Thyroid gland (tissue), 4 donors: ENCODE results near the gene CEMIP2. TPM values are rescaled to one million over a fixed set of nuclear protein-coding genes. Genes with fewer than 3 reads are reported as not detected.
"Not testable (repeated sequence)": the region's sequence is repeated elsewhere in the genome, so short reads cannot be mapped to it uniquely, and the experiment has no call there.

Experiments
- DNase-seq, 2 donors: peaks; one replicate each; pipeline ENCODE4 v3.0.0-alpha.2; 2019
- H3K27ac ChIP-seq, 3 donors: fragments of 200-600 bp; sonication (generic); 1 replicate in 2 of 3; 2 replicates in 1 of 3; pipeline ENCODE4 v1.5.1; 2016 to 2019; ENCODE audit warnings: mild to moderate bottlenecking in 1 of 3, moderate library complexity in 1 of 3
- H3K27me3 ChIP-seq: fragments of 200-600 bp; sonication (generic); one replicate; pipeline ENCODE4 v1.5.1; 2019
- H3K36me3 ChIP-seq, 2 donors: fragments of 200-600 bp; sonication (generic); one replicate each; pipeline ENCODE4 v1.5.1; 2016 to 2019
- H3K4me1 ChIP-seq, 2 donors: fragments of 200-600 bp; sonication (generic); one replicate each; pipeline ENCODE4 v1.5.1; 2017 to 2019
- H3K4me3 ChIP-seq, 3 donors: fragments of 200-600 bp; sonication (generic); replicated peaks in 1 of 3; 1 replicate in 2 of 3; 2 replicates in 1 of 3; pipeline ENCODE4 v1.5.1; 2016; ENCODE audit warnings: mild to moderate bottlenecking in 1 of 3
- H3K9me3 ChIP-seq: fragments of 200-600 bp; sonication (generic); one replicate; pipeline ENCODE4 v1.5.1; 2017
- POLR2A ChIP-seq, 2 donors: fragments of 450-650 bp; IDR thresholded peaks; one replicate each; pipeline ENCODE4 v1.6.1; 2017; ENCODE audit warnings: antibody characterized with exemption in 2 of 2, mild to moderate bottlenecking in 2 of 2, moderate library complexity in 1 of 2
- WGBS, 2 donors: methylation state at CpG; one replicate each; pipeline ENCODE4 v1.1.5; 2017; 5-methylcytosine and 5-hydroxymethylcytosine counted together
- intact Hi-C: fragments of 100-400 bp; cut with DNase I; formaldehyde crosslinking; loops from one replicate; pipeline ENCODE4 v1.15.1; 2023
- total RNA-seq, 4 donors: library from RNA; depleted of rRNA; stranded (reverse); fragments of >200 nt; gene quantifications; one replicate each; pipeline ENCODE4 v1.2.3, GENCODE V29; 2016
- TF ChIP-seq, protein P1 (sequence below), 6 experiments: fragments of 200-600 bp in 3 of 6; fragments of 450-650 bp in 3 of 6; sonication (generic) in 3 of 6; IDR thresholded peaks; one replicate each; pipeline ENCODE4 v1.5.1; 2016 to 2019; ENCODE audit warnings: antibody characterized with exemption in 6 of 6, mild to moderate bottlenecking in 2 of 6, inconsistent platforms in 1 of 6, moderate library complexity in 1 of 6

CEMIP2 gene
- total RNA-seq, 4 donors from 2014 or later: 29.6 to 111 (median 34.0) TPM

DNA sequence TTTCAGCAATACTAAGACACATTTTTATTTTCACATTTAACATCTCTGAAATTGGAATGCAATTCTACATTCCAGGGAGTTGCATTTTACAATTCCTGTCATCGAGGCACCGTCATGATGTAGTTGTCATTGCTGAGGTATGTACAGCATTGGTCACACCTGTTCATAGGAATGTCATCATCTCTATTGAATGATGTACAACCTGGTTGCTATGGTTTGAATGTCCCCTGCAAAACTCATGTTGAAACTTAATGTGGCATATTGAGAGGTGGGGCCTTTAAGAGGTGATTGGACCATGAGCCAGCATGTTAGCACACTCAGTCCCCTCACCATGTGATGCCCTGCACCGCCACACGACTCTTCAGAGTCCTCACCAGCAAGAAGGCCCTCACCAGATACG, 103.1 kb downstream of the CEMIP2 start:
- TF ChIP-seq, protein P1, sequence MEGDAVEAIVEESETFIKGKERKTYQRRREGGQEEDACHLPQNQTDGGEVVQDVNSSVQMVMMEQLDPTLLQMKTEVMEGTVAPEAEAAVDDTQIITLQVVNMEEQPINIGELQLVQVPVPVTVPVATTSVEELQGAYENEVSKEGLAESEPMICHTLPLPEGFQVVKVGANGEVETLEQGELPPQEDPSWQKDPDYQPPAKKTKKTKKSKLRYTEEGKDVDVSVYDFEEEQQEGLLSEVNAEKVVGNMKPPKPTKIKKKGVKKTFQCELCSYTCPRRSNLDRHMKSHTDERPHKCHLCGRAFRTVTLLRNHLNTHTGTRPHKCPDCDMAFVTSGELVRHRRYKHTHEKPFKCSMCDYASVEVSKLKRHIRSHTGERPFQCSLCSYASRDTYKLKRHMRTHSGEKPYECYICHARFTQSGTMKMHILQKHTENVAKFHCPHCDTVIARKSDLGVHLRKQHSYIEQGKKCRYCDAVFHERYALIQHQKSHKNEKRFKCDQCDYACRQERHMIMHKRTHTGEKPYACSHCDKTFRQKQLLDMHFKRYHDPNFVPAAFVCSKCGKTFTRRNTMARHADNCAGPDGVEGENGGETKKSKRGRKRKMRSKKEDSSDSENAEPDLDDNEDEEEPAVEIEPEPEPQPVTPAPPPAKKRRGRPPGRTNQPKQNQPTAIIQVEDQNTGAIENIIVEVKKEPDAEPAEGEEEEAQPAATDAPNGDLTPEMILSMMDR (IDR thresholded peaks at IDR 0.05): no peak
- no peak for TF ChIP-seq POLR2A (IDR thresholded peaks at IDR 0.05)
- H3K36me3 ChIP-seq: no peaks in the 10 kb centered on the region
- no peak overlapping the region for H3K4me3 ChIP-seq
- no peaks in the 10 kb centered on the region for H3K9me3 ChIP-seq
- DNase-seq: no peak
- H3K27me3 ChIP-seq: no peaks in the 10 kb centered on the region
- no peak overlapping the region for H3K27ac ChIP-seq
- intact Hi-C loops: no loop called here
- H3K4me1 ChIP-seq: peaks cover 4 to 16% of the 10 kb centered on the region in 2 donors
- WGBS, 2 donors: 91 to 95% methylated on average over 5 of the region's 5 CpGs

DNA sequence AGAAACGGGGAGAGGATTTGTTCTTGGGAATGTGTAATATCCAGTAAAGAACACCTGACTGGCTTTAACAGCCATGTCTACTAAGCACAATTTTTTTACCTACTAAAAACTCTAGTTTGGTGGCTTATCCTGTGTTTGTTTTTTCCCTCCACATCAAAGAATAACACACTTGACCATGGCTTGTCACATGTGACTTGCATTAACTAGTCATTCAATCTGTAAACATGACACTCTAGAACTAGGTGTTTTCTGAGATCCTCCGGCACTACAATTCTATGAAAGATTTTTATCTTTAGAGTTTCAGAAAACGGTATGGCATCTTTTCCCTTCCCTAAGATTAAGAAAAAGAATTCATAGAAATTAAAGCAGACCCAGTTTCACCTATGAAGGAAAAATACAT, 103.7 kb downstream of the CEMIP2 start:
- Histone ChIP-seq H3K4me3 (no peak overlapping the region), H3K9me3 (no peaks in the 10 kb centered on the region), H3K36me3 (no peaks in the 10 kb centered on the region), H3K27ac (no peak overlapping the region), H3K4me1 (peaks cover 4 to 16% of the 10 kb centered on the region in 2 donors), H3K27me3 (no peaks in the 10 kb centered on the region)
- TF ChIP-seq, protein P1 (IDR thresholded peaks at IDR 0.05): no peak
- no peak for TF ChIP-seq POLR2A (IDR thresholded peaks at IDR 0.05)
- DNase-seq: no peak
- 56 to 65% methylated on average over 3 of the region's 3 CpGs for WGBS, 2 donors
- intact Hi-C loops: no loop called here

DNA sequence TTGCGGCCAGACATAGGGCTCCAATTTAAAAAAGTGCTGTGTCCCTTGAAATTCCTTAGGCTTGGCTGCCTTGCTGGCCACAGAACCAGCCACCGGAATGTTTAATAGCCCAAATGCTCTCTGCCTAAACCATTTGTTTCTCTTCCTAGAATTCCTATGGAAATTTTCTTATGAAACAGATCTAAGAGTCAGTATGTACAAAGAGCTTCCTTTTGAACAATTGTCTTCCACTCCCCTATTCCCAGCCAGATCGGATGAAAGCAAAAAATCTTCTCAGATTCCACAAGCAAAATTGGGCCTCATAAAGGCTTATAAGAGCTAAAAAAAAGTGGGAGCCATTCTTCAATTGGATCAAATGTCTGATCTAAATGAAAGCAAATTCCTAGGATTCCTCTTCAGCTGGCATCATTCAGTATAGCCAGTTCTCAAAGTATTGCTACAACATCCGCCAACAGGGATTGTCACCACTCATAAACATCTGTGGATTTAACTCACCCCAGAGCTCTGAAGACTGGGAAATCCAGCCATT, 104.3 kb downstream of the CEMIP2 start:
- H3K27ac ChIP-seq: no peak overlapping the region
- intact Hi-C loops: no loop called here
- DNase-seq: no peak
- no peaks in the 10 kb centered on the region for H3K27me3 ChIP-seq
- WGBS, 2 donors: 82 to 88% methylated on average over 4 of the region's 4 CpGs
- H3K9me3 ChIP-seq: no peaks in the 10 kb centered on the region
- peaks cover 4 to 16% of the 10 kb centered on the region in 2 donors for H3K4me1 ChIP-seq
- no peaks in the 10 kb centered on the region for H3K36me3 ChIP-seq
- TF ChIP-seq POLR2A (IDR thresholded peaks at IDR 0.05): no peak
- TF ChIP-seq, protein P1 (IDR thresholded peaks at IDR 0.05): no peak
- H3K4me3 ChIP-seq: no peak overlapping the region

DNA sequence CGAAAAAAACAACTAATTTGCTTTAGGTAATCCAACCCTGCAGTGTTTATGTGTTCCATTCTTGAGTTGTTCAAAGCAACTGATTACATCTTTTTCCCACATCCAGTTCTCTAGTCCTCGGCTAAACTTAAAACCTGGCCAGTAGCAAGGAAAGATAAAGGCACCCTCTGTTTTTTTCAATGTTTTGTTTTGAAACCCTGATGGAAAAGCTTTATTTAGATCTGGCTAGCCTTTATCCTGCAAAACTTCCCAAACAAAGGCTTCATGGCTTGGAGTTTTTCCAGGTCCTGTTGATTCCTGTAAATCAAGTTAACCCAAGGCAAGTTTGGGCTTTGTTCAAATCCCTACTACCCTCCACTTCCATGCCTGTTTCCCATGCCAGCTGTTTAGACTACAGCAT, 105.1 kb downstream of the CEMIP2 start:
- Histone ChIP-seq H3K27ac (no peak overlapping the region), H3K27me3 (no peaks in the 10 kb centered on the region), H3K9me3 (no peaks in the 10 kb centered on the region), H3K4me1 (peaks cover 4 to 16% of the 10 kb centered on the region in 2 donors), H3K36me3 (no peaks in the 10 kb centered on the region), H3K4me3 (no peak overlapping the region)
- intact Hi-C loops: no loop called here
- TF ChIP-seq, protein P1 (IDR thresholded peaks at IDR 0.05): no peak
- TF ChIP-seq POLR2A (IDR thresholded peaks at IDR 0.05): no peak
- 37 to 68% methylated on average over 2 of the region's 2 CpGs for WGBS, 2 donors
- DNase-seq: no peak

DNA sequence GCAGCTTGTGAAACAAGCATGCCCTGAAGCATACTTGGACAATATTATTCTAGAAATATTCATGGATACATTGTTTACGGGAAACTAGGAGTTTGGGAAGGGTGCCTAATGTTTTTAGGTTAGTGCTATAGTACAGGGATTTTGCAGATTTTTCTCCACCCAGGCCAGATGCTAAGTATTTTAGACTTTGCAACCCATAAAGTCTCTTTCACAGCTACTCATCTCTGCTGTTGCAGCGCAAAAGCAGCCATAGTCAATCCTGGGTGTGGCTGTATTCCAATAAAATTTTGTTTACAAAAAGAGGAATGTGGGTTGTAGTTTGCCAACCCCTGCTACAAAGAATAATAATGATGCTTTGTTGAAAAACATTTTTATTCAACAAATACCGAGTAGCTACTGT, 106.2 kb downstream of the CEMIP2 start:
- H3K4me1 ChIP-seq: peaks cover 4 to 16% of the 10 kb centered on the region in 2 donors
- 88 to 93% methylated on average over 3 of the region's 3 CpGs for WGBS, 2 donors
- no peak for DNase-seq

DNA sequence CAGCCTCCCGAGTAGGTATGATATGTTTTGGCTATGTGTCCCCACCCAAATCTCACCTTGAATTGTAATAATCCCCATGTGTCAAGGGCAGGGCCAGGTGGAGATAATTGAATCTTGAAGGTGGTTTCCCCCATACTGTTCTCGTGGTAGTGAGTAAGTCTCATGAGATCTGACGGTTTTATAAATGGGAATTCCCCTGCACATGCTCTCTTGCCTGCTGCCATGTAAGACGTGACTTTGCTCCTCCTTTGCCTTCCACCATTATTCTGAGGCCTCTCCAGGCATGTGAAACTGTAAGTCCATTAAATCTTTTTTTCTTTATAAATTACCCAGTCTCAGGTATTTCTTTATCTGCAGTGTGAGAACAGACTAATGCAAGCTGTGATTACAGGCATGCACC, 111.0 kb downstream of the CEMIP2 start:
- H3K27me3 ChIP-seq, H3K36me3 ChIP-seq, DNase-seq, H3K27ac ChIP-seq, H3K9me3 ChIP-seq, H3K4me1 ChIP-seq, intact Hi-C loops, H3K4me3 ChIP-seq: not testable (repeated sequence)
- WGBS, 2 donors: 90 to 95% methylated on average over 4 of the region's 4 CpGs

More for the DNA sequence above, 106.2 kb downstream of the CEMIP2 start:
- H3K9me3 ChIP-seq: no peaks in the 10 kb centered on the region
- no peak overlapping the region for H3K4me3 ChIP-seq
- intact Hi-C loops: no loop called here
- H3K27me3 ChIP-seq: no peaks in the 10 kb centered on the region
- no peaks in the 10 kb centered on the region for H3K36me3 ChIP-seq
- H3K27ac ChIP-seq: no peak overlapping the region
- TF ChIP-seq POLR2A (IDR thresholded peaks at IDR 0.05): no peak
- TF ChIP-seq, protein P1 (IDR thresholded peaks at IDR 0.05): no peak
